Activated CD4-positive, alpha-beta T cell treated with anti-CD3 and anti-CD28 coated beads for 24 hours (primary cell): ENCODE results near the gene NPHS2.
"Not testable (repeated sequence)": the region's sequence is repeated elsewhere in the genome, so short reads cannot be mapped to it uniquely, and the experiment has no call there.

Experiments
- DNase-seq, 2 donors: peaks; one replicate each; pipeline ENCODE4 v3.0.0-alpha.2; 2020; ENCODE audit warnings: low read depth in 2 of 2

The NPHS2 gene

DNA sequence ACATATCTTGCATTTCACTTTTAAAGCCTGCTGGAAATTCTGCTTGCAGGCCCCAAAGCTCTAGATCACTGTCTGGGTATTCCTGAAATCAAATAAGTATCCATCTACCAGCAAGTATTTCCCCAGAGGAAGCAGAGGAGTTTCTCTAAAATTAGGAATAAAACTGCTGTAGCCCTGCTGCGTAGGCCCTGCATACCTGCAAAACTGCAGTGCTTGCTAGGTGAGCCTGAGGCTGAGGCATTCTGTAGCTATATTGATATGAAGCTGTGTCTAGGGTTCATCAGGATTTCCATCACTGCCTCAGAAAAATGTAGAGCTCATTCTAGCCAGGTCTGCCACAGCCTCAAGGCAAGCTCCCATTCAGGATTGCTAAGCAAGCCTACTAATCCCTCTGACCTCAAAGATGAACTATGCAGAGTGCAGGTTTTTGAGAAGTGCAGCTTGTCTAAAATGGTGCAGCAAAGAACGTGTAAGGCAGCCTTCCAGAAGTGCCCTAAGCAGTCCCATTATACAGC lies 28.7 kb downstream of the NPHS2 start:
- no peak for DNase-seq

DNA sequence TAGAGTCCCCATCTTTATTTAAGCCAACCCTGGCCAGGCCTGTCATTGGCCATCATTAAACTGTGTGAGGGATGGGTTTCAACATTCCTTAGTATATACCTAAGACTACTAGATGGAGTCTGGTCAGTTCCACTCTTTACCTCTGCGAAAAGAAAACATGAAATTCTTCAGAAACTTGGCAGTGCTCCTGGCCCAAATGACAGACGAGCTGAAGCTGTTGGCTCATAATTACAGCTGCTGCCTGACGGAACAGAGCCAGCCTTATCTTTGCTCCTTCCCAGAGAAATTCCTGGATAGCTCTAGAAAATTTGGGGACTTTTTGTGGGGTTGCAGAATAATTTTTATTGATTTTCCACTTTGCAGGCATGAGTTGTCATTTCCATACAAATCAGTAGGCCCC lies 30.4 kb downstream of the NPHS2 start:
- no peak for DNase-seq

- no peak for DNase-seq
Measured at GRCh38 chr1:179541774-179542173, 34.0 kb downstream of the NPHS2 start.

DNA sequence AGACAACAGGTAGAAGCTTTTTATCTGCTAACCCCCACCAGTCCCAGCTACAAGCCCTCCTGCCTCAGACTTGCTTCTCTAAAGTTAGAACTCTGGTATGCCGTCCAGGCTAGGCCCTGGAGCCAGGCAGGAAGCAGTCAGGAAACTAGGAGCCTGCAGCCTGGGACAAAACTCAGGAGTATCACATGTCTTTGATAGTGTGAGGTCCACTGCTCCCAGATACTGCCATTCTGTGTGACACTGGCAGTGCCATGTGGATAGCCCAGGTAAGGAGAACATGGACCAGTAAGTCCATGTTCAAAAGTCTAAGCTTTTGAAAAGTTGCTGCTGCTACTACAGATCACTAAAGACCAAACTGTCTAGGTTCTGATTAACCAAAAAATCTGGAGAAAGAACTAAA lies 45.4 kb downstream of the NPHS2 start:
- DNase-seq = no peak

GRCh38 chr1:179529482-179530195 lies 46.1 kb downstream of the NPHS2 start:
- DNase-seq = no peak

GRCh38 chr1:179518544-179518943 lies 57.2 kb downstream of the NPHS2 start:
- not testable (repeated sequence) for DNase-seq

DNA sequence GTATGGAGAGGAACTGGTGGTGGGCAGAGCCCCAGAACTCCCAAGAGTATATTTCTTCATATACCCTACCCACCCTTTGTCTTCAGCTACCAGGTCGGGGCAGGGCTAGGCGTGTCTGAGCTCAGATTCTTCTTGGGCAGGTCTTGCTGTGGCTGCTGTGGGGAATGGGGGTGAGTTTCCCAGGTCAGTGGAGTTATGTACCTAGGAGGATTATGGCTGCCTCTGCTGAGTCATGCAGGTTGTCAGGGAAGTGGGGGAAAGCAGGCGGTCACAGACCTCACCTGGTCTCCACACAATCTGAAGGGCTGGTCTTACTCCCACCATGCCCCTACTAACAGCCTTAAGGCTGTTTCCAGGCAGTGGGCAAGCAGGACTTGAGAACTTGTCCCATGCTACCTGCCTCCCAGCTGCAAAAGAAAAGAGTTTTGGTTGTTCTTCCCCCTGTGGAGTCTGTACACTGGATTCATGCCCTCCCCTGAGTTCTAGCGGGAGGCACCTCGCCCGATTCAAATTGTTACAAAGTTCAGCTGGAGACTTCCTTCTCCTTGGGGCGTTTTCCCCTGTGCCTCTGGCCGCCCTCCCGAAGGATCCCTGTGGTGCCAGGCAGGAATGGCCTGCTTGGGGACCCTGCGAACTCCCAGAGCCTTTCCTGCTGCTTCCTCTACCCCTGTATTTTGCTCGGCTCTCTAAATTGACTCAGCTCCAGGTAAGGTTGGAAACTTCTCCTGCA lies 58.6 kb downstream of the NPHS2 start:
- no peak for DNase-seq

GRCh38 chr1:179510038-179510437 lies 65.7 kb downstream of the NPHS2 start:
- DNase-seq = no peak

GRCh38 chr1:179509384-179509783 lies 66.4 kb downstream of the NPHS2 start:
- no peak for DNase-seq

GRCh38 chr1:179506199-179506598 lies 69.5 kb downstream of the NPHS2 start:
- no peak for DNase-seq
